Astrocyte (in vitro differentiated cells and primary cell): ENCODE data around the gene ATN1. TPM values are rescaled to one million over a fixed set of nuclear protein-coding genes. Genes with fewer than 3 reads are reported as not detected.
A peak's percentile ranks its signal among the peaks of the same experiment; 100 is the strongest.
"Not testable (repeated sequence)": the region's sequence is repeated elsewhere in the genome, so short reads cannot be mapped to it uniquely, and the experiment has no call there.

Experiments
- DNase-seq: peaks from one replicate; pipeline ENCODE4 v3.0.0-alpha.2; 2010; ENCODE audit warnings: low read depth
- FAIRE-seq: peaks from 2 replicates; lab custom pipeline; 2011; peaks lifted over from hg19 to GRCh38; lab: Jason Lieb, UNC
- H2AFZ ChIP-seq: 2 replicates; pipeline ENCODE4 v1.6.0; 2012; ENCODE audit warnings: low read depth, low read length, inconsistent platforms
- H3K27ac ChIP-seq: 2 replicates; pipeline ENCODE4 v1.5.1; 2011; ENCODE audit warnings: low read depth, low read length, inconsistent platforms
- H3K27me3 ChIP-seq: 2 replicates; pipeline ENCODE4 v1.6.0; 2011; ENCODE audit warnings: low read length, inconsistent platforms; ENCODE audit not compliant: insufficient read depth
- H3K36me3 ChIP-seq: 2 replicates; pipeline ENCODE4 v1.5.1; 2011; ENCODE audit warnings: low read length, inconsistent platforms; ENCODE audit not compliant: insufficient read depth
- H3K4me1 ChIP-seq: 2 replicates; pipeline ENCODE4 v1.5.1; 2011; ENCODE audit warnings: low read length, inconsistent platforms; ENCODE audit not compliant: insufficient read depth
- H3K4me2 ChIP-seq: 2 replicates; pipeline ENCODE4 v1.6.0; 2012; ENCODE audit warnings: low read length, inconsistent platforms
- H3K4me3 ChIP-seq: 2 replicates; pipeline ENCODE4 v1.5.1; 2011; ENCODE audit warnings: low read depth, mild to moderate bottlenecking, low read length, inconsistent platforms; ENCODE audit not compliant: insufficient read depth
- H3K79me2 ChIP-seq: 2 replicates; pipeline ENCODE4 v1.6.0; 2012; ENCODE audit warnings: mild to moderate bottlenecking, low read length, inconsistent platforms; ENCODE audit not compliant: insufficient read depth
- H3K9ac ChIP-seq: 2 replicates; pipeline ENCODE4 v1.6.0; 2012; ENCODE audit warnings: mild to moderate bottlenecking, low read length, inconsistent platforms
- H3K9me3 ChIP-seq: 2 replicates; pipeline ENCODE4 v1.5.1; 2012; ENCODE audit warnings: low read depth, mild to moderate bottlenecking, low read length, inconsistent platforms; ENCODE audit not compliant: insufficient read depth
- H4K20me1 ChIP-seq: 2 replicates; pipeline ENCODE4 v1.6.0; 2012; ENCODE audit warnings: low read length, inconsistent platforms; ENCODE audit not compliant: insufficient read depth
- H3K27ac Mint-ChIP-seq: one replicate; pipeline ENCODE4 v1.8.0; 2021; ENCODE audit warnings: mild to moderate bottlenecking, mixed read lengths; ENCODE audit not compliant: unreplicated experiment
- H3K27me3 Mint-ChIP-seq: one replicate; pipeline ENCODE4 v1.8.0; 2021; ENCODE audit warnings: low read depth, mixed read lengths; ENCODE audit not compliant: unreplicated experiment
- H3K36me3 Mint-ChIP-seq: one replicate; pipeline ENCODE4 v1.8.0; 2021; ENCODE audit warnings: low read depth, mixed read lengths; ENCODE audit not compliant: unreplicated experiment
- H3K4me1 Mint-ChIP-seq: one replicate; pipeline ENCODE4 v1.8.0; 2021; ENCODE audit warnings: low read depth, mixed read lengths; ENCODE audit not compliant: unreplicated experiment
- H3K4me3 Mint-ChIP-seq: one replicate; pipeline ENCODE4 v1.8.0; 2021; ENCODE audit warnings: mild to moderate bottlenecking, moderate library complexity, mixed read lengths; ENCODE audit not compliant: unreplicated experiment
- H3K9me3 Mint-ChIP-seq: one replicate; pipeline ENCODE4 v1.8.0; 2021; ENCODE audit warnings: mild to moderate bottlenecking, mixed read lengths; ENCODE audit not compliant: unreplicated experiment
- EZH2 ChIP-seq: IDR thresholded peaks from 2 replicates; pipeline ENCODE4 v1.6.1; 2012; ENCODE audit warnings: mild to moderate bottlenecking, low read length, inconsistent platforms; ENCODE audit not compliant: insufficient read depth
- total RNA-seq: library from RNA; stranded (reverse); gene quantifications from 2 replicates; pipeline ENCODE4 v1.2.1, GENCODE V29; 2021
- TF ChIP-seq, protein P1 (sequence below): IDR thresholded peaks from 2 replicates; pipeline ENCODE4 v1.5.1; 2011; ENCODE audit warnings: low read depth, mild to moderate bottlenecking, inconsistent platforms, low read length, moderate library complexity; ENCODE audit not compliant: insufficient read depth

The ATN1 gene
- total RNA-seq, 1 donor from 2014 or later, result 97.8 TPM

DNA sequence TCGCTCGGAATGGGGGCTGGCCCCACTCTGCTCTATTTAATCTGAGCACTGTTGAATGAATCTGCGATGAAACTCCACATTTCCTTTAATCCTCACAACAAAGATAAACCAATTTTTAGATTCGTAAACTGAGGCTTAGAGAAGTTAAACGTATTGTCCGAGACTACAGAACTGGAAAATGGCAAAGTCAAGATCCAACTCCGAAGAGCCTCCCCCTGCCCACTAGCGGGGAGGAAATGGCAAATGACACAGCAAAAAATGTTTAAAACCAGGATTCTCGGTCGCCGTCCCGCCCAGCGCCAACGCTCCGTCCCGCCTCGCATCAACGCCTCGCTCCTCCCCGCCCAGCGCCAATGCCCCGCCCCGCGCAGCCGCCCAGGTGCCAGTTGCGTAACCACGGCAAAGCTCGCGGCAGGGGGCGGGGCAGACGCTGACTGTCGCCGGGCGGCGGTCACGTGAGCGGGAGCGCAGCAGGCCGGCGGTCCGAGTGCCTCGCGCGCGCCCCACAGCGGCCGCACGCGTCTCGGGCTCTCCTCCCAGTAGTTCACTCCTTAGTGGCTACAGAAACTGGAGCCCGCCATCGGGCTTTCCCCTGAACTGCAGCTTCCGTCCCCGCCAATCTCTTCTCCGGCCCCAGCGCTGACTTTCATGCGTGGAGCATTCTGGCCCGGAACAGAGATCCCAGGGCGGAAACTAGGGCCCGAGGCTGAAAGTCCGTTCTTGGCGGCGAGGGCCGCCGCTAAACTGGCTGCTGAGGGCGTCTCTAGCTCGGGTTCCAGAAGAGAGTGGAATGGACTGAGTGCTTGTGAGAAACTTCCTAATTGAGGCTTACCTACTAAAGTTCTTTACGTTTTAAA is 36.7 kb upstream of the ATN1 start:
- no peaks in the 10 kb centered on the region for H4K20me1 ChIP-seq
- peak overlapping the region; percentile 78 for H2AFZ ChIP-seq
- H3K36me3 ChIP-seq, result no peaks in the 10 kb centered on the region
- H3K9ac ChIP-seq, result peak overlapping the region; percentile 82
- H3K9me3 ChIP-seq, result no peaks in the 10 kb centered on the region
- Mint-ChIP-seq H3K27me3 (no peaks in the 10 kb centered on the region), H3K27ac (peak overlapping the region; percentile 97), H3K4me1 (peaks cover 2% of the 10 kb centered on the region), H3K9me3 (no peaks in the 10 kb centered on the region), H3K4me3 (peak overlapping the region; percentile 72), H3K36me3 (peaks cover 7% of the 10 kb centered on the region)
- DNase-seq (peak; percentile 80), FAIRE-seq (peak; percentile 43)
- H3K79me2 ChIP-seq, result no peaks in the 10 kb centered on the region
- peak overlapping the region; percentile 87 for H3K4me2 ChIP-seq
- TF ChIP-seq, protein P1, sequence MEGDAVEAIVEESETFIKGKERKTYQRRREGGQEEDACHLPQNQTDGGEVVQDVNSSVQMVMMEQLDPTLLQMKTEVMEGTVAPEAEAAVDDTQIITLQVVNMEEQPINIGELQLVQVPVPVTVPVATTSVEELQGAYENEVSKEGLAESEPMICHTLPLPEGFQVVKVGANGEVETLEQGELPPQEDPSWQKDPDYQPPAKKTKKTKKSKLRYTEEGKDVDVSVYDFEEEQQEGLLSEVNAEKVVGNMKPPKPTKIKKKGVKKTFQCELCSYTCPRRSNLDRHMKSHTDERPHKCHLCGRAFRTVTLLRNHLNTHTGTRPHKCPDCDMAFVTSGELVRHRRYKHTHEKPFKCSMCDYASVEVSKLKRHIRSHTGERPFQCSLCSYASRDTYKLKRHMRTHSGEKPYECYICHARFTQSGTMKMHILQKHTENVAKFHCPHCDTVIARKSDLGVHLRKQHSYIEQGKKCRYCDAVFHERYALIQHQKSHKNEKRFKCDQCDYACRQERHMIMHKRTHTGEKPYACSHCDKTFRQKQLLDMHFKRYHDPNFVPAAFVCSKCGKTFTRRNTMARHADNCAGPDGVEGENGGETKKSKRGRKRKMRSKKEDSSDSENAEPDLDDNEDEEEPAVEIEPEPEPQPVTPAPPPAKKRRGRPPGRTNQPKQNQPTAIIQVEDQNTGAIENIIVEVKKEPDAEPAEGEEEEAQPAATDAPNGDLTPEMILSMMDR, result peak; percentile 38
- no peak for TF ChIP-seq EZH2
- no peaks in the 10 kb centered on the region for H3K27me3 ChIP-seq
- peaks cover 12% of the 10 kb centered on the region for H3K4me1 ChIP-seq
- peak overlapping the region; percentile 91 for H3K27ac ChIP-seq
- H3K4me3 ChIP-seq, result peak overlapping the region; percentile 60

DNA sequence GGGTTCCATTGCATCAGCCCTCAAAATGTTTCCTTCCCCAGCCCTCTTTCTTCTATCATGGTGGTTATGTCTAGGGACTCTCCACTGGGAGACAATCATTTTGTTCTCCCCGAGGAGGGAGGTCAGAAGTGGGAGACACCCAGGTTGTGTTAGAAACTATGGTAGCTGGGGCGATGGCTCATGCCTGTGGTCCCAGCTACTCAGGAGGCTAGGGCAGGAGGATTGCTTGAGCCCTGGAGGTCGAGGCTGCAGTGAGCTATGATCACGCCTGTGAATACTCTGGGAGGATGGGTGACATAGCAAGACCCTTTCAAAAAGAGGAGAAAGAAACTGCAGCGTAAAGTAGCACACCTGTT is 36.1 kb upstream of the ATN1 start:
- TF ChIP-seq EZH2, result no peak
- TF ChIP-seq, protein P1, result no peak
- Histone ChIP-seq H2AFZ (peak overlapping the region; percentile 78), H3K36me3 (no peaks in the 10 kb centered on the region), H3K4me1 (peaks cover 12% of the 10 kb centered on the region), H3K27ac (peak overlapping the region; percentile 44), H3K79me2 (no peaks in the 10 kb centered on the region), H3K27me3 (no peaks in the 10 kb centered on the region), H3K9me3 (no peaks in the 10 kb centered on the region), H3K9ac (peak overlapping the region; percentile 82), H3K4me2 (peak overlapping the region; percentile 87), H4K20me1 (no peaks in the 10 kb centered on the region), H3K4me3 (peak overlapping the region; percentile 60)
- H3K27me3 Mint-ChIP-seq, result no peaks in the 10 kb centered on the region
- H3K4me3 Mint-ChIP-seq, result peak overlapping the region; percentile 71
- H3K36me3 Mint-ChIP-seq, result peaks cover 7% of the 10 kb centered on the region
- H3K9me3 Mint-ChIP-seq, result no peaks in the 10 kb centered on the region
- peak overlapping the region; percentile 30 for H3K27ac Mint-ChIP-seq
- DNase-seq, result no peak
- H3K4me1 Mint-ChIP-seq, result no peaks in the 10 kb centered on the region
- no peak for FAIRE-seq

DNA sequence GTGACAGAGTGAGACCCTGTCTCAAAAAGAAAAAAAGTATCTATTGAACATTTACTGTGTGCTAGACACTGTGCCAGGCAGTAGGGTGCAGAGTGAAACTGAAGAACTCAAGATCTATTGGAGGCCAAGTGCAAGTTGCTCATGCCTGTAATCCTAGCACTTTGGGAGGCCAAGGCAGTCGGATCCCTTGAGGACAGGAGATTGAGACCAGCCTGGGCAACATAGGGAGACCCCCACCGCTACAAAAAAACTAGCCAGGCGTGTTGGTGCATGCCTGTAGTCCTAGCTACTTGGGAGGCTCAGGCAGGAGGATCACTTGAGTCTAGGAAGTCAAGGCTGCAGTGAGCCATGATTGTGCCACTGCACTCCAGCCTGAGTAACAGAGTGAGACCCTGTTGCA is 35.1 kb upstream of the ATN1 start:
- peaks cover 12% of the 10 kb centered on the region for H3K4me1 ChIP-seq
- not testable (repeated sequence) for H3K27me3 ChIP-seq, FAIRE-seq, H3K27ac ChIP-seq, H3K4me2 ChIP-seq, H3K9ac ChIP-seq, H3K79me2 ChIP-seq, H2AFZ ChIP-seq, H3K9me3 ChIP-seq, H3K9me3 Mint-ChIP-seq, H3K36me3 ChIP-seq, H3K4me3 ChIP-seq, H3K4me3 Mint-ChIP-seq, H3K36me3 Mint-ChIP-seq, H3K27ac Mint-ChIP-seq, H3K27me3 Mint-ChIP-seq, H3K4me1 Mint-ChIP-seq, DNase-seq, H4K20me1 ChIP-seq
